COR-L47 (cell line): ENCODE results near the gene PSMB3.
"Not testable (repeated sequence)": the region's sequence is repeated elsewhere in the genome, so short reads cannot be mapped to it uniquely, and the experiment has no call there.

Experiments used
- DNase-seq: peaks from one replicate; lab custom pipeline; 2025; lab: John Stamatoyannopoulos, UW

Gene PSMB3

DNA sequence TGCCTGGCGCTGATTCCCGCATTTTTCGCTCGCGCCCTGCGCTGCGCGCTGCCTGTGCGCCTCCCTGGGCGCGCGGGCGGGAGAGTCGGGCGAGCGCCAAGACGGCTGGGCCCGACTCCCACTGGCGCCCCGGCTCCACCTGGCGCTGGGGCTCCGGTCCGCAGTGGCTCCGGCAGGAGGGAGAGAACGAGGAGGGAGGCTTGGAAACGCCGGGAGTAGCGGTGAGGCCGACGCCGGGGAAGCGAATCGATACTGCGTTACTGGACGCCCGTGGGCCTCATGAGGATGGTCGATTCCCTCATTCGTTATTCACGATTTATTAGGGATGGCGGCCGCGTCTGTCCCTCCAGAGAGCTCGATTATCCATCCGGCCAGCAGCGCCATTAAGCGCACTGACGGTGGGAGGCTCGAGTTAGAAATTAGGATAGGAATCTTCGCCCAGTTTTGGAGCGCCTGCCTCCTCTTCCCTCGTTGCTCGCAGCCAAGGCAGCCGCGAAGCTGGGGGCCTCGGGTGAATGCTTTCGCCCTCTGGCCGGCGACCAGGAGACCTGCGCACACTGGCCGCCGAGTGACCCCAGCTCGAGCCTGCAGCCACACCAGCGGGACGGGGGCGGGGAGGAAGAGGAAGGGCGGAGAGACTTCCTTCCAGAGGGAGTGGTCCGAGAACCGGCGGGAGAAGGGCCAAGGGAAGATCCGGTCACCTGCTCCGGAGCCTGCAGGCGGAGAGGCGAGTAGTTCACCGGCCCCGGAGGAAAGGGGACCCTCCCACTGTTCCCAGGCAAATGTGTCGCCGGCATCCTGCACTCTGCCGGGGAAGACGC is 3.1 kb upstream of the PSMB3 start:
- DNase-seq, result peak; percentile 67

DNA sequence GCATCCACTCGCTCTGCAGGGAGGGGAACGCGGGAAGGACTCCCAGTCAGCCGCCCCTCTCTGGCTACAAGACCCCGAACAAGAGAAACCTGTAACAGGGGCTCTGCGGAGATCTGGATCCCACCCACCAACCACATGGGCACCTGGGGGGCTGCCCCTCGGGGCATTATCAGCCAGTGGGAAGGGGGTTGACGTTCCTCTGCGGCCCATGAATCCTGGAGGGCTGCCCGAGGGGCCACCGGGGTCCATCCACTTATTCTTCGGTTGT is 2.6 kb upstream of the PSMB3 start:
- DNase-seq, result no peak

DNA sequence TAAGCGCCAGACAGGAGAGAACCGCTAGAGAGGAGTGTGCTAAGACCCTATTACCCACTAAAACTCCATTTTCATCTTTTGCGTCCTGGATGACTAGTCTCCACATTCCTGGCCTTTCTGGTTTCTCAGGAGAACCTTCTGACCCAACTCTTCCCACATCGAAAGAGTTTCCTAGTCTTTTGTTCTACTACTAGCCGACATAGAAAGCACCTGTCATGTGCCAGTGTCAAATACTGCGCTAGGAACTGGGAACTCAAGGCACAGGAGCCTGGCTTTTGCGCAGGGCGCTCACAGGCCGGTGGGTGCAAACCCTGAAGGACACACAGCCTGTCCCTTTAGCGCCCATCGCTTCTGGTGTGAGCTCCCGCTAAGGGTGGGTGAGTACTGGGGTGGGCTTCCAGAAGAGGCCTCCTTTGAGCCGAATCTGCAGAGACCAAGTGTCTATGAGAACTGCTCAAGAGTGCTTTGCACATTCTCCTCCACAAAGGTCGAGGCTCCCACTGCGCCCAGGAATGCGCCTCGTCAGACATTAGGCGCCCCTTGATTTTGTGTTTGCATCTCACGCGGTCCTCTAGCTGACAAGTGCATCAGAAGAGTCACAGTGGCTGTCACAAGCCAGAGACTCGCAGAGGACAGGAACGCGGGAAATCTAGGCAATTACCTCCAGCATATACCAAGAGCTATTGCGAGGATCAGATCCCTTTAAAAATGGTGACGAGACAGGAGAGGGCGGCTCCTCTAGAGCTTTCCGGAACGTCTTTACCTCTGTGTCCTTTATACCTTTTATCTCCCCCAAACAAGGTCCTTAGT is 2.0 kb upstream of the PSMB3 start:
- peak; percentile 51 for DNase-seq

DNA sequence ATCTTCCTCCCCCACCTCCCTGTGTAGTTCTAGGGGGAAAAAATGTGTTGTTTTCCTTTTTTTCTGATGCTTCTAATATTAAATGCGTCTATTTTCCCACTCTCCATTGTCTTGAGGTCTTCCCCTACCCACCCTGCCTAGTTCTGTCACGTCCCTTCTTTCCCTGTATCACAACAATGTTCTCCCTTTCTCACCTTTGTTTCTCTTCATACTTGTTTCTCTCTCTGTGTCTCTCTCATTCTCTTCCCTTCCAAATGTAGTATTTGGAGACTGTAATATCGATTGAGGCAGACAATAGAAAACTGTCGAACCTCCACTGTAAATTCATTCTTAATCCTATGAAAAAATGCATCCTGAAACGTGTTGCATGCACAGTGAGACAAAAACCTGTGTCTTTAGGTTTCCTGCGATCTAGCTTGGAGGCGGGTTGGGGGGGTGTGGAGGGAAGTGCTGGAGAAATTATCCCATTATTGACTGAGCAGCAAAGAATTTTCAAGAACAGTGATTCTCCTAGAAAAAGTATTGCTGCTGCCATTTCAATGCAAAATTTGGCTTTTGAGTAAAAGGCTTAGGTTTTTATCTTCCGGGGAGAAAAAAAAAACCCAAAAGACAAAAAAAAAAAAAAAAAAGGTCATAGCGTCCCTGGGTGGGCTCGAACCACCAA is 1.3 kb upstream of the PSMB3 start:
- peak; percentile 39 for DNase-seq

DNA sequence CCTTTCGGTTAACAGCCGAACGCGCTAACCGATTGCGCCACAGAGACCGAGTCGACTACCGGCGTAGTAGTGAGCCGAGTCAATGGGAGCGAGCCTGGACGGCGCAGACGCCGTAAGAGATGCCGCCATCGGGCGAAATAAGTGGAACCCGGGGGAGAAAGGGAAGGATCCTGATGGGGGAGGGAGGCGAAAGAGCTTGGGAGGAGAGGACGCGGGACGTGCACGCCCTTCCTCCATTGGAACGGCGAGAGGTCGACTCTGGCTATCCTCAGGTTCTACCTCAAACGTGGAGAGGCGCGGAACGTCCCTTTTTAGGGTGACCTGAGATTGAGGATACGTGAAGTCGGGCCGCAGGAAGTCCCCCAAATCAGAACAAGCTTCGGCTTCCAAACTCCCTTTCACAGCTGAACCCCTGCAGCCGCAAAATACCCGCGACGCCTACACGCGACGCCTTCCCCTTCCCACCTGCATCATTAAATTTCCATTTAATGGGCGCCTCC is 683 bp upstream of the PSMB3 start:
- peak; percentile 83 for DNase-seq

DNA sequence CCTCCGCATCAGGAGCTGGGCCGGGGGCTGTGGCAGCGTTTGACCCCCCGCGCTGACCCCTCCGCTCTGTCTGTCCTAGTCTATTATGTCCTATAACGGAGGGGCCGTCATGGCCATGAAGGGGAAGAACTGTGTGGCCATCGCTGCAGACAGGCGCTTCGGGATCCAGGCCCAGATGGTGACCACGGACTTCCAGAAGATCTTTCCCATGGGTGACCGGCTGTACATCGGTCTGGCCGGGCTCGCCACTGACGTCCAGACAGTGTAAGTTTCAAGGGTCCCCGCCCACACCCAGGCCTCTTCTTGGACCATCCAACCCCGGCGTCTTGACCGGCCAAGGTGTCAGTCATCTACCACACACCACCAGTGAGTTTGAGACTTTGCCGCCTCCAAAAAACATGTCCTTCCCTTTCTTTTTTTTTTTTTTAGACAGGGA is 548 bp downstream of the PSMB3 start:
- no peak for DNase-seq

DNA sequence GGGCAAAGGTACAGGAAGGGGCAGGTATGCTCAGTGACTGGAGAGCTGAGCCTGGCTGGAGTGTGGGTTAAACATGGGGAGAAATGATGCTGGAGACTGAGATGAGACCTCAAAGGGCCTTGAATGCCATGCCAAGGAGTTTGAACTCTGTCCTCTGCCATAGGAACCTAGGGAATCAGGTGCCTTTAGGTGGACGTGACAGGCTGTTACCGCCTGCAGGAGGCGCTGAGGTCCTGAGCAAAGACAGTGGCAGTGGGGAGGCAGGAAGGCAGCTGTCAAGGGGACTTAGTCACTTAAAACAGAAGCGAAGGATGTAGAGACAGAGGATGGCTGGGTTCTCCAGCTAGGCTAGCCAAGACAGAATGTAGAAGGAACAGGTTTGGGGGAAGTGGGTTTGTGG is 9.1 kb downstream of the PSMB3 start:
- DNase-seq, result no peak

DNA sequence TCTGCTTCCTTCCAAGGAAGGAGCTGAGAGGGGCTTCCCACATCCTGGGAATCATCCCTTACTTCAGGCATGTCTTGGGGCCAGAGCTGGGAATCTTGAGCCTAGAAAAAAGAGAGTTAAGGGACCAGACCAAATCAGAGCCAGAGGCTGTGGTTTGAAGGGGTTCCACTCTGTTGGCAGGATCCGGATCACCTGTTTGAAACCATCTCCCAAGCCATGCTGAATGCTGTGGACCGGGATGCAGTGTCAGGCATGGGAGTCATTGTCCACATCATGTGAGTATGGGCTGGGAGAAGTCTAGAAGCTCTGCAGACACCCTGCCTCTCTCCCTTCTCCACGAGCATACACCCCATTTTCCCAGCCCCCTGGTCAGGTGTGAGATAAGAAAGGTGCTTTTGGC is 9.7 kb downstream of the PSMB3 start:
- DNase-seq, result no peak

DNA sequence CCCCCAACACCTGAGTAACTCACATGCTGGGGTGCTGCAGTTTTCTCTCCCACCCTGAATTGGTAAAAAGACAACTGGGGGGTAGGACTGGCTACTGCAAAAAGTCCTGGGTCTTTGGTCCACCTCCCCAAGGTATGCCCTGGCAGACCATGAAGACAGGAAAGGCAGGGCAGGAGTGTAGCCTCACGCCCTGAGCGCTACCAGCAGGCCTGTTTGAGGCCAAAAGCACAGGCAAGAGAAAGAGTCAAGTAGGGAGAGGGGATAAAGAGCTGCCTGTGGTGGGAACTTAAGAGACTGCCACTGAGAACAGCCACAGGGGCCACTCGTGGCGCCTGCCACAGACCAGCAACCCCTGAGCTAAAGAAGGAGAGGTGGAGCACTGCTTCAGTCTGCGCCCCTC is 13.8 kb downstream of the PSMB3 start:
- no peak for DNase-seq

DNA sequence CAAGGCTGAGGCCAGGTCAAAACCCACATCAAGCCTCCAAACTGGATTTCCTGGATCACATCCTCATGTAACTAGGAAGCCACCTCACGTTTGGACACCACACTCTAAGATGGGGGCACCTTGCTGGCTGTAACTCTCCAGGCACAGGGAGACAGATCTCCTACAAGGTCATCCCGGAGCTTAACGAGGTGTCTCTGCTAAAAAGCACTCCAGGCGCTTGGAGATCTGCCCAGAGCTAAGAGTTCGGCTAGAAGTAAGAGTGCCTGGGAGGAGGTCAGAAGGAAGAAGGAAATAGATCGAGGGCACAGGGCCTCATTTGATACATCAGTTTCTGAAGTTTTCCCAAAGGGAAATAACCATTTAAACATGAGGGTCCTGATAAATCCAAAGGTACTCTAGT is 15.9 kb downstream of the PSMB3 start:
- no peak for DNase-seq

DNA sequence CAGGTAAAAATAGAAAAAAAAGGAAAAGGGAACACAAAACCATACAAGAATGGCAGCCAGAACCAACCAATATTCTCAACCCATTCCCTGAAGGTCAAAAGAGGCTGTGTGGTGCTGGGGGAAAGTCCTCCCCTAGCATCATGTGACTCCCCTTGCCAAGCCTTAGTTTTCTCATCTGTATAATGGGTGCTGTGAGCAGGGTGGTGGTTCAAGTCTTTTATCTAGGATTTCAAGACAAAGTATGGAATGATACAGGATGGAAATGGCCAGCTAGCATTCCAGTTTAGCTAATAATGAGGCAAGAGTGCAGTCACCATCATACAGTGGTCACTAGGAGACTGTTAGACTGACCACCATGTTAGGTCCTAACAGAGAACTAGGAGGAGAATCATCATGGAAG is 20.7 kb downstream of the PSMB3 start:
- no peak for DNase-seq

DNA sequence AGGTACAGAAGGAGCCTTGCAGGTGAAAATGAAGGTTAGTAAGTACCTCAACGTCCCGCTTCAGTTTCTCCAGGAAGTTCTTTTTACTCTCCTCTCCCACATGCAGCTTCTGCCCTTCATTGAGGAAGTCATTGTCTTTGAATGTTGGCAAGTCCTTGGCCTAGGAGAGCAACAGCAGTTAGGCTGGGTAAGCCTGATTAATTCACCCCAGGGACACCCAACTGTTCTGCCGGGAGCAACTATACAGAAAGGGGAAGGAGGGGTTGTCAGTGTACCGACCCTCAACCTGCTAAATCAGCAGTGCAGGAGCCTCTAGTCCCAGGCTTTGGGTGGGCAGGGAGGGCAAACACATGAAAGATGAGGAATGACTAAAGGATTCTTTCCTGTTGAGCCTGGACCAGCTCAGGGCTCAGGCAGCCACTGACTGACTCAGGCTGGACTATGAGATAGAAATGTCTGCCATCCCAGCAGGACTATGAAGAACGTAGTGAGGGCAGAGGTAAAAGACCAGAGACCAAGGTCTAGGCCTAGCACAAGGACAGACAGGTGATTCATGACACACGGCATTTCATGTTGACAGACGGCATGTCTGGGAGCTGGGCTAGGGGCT is 25.2 kb downstream of the PSMB3 start:
- no peak for DNase-seq

DNA sequence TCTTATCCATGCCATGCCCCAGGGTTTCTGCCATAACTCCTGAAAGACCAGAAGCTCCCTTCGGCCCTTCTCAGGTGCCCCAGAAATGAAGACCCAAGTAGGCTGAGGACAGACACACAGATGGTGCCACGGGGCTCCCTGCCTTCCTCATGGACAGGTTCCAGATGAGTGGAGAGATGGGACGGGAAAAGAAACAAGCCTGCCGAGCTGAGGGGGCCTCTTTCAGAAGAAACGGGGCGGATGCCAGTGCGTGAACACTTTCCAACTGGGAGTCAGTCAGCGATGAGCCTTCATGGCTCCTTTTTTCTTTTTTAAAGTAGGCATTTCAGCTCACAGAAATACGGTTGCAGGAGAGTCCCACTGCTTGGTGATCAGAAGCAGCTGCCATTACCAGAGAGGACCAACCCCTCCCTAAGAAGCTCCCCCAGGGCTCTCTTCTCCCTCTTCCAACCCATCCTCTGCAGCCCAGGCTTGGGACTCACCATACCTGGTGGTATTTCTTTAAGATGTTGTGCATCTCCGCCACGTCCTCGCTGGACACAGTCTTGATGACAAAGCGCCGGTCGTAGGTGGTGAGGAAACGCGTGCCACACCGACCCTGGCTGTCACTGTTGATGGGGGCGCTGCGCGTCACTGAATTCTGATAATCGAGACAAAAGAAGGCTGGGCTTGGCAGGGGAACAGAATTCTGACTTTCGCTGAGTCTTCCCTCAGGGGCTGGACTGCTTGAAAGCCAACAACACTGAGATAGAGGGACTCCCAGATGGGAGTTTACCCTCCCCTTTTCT is 27.6 kb downstream of the PSMB3 start:
- DNase-seq, result no peak

DNA sequence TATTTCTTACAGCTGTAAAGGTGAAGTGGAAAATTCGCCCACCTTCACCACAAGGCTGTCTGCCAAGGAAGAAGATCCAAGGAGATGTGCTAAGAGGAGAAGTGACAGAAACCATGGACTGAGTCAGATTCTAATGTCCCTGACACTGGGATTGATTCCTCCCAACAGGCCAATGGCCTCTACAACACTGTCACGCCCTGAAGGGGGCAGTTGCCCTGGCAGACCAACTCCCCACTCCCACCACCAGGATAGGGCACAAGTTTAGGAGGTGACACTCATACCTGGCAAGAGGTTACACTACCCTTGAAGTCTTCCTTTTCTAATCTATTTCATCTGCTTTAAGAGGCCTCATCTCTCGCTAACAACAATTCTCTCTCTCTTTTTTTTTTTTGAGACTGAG is 30.7 kb downstream of the PSMB3 start:
- DNase-seq, result no peak

DNA sequence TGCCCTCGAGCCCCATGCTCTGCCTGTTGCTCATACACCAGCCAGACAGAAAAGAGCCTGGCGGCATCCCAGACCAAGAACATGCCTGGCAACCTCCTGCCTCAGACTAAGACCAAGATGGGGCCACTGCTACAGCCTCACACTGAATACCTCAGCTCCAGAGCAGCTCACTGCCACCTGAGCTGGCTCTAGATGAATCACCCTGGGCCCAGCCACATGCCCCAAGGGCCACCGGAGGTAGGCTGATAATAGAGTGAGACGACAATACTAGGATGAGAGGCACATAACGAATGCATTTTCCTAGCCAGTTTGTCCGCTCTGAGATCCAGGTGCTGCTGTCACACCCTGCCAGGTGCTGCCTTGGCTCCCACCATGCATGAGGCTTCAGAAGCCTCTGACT is 33.8 kb downstream of the PSMB3 start:
- DNase-seq, result no peak

DNA sequence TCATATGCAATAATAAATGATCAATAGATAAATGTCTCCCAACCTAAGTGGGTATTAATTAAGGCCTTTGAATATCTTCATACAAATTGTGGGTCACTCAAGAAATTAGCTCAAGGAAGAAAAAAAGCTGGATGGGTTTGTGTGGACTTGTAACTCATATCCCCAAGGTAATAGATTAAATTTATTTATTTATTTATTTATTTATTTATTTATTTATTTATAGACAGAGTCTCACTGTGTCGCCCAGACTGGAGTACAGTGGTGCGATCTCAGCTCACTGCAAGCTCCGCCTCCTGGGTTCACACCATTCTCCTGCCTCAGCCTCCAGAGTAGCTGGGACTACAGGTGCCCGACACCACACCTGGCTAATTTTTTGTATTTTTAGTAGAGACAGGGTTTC is 35.5 kb downstream of the PSMB3 start:
- not testable (repeated sequence) for DNase-seq

DNA sequence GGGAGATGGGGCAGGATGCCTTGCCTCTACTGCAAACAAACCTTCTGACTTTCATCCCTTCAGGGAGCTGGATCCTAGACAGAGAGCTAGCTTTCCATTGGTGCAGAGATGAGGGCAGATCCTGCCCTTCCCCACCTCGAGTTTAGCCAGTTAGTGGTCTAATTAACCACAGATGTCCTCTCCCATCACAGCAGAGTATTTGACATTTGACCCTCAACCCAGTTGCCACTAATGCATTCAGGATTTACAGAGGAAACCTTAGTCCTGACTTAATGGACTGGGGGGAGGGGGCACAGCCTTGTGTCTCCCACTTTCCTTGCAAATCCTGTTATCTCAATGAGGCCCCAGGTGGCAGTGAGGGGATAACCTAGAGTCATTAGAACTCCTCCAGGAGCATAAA is 36.6 kb downstream of the PSMB3 start:
- DNase-seq, result no peak

DNA sequence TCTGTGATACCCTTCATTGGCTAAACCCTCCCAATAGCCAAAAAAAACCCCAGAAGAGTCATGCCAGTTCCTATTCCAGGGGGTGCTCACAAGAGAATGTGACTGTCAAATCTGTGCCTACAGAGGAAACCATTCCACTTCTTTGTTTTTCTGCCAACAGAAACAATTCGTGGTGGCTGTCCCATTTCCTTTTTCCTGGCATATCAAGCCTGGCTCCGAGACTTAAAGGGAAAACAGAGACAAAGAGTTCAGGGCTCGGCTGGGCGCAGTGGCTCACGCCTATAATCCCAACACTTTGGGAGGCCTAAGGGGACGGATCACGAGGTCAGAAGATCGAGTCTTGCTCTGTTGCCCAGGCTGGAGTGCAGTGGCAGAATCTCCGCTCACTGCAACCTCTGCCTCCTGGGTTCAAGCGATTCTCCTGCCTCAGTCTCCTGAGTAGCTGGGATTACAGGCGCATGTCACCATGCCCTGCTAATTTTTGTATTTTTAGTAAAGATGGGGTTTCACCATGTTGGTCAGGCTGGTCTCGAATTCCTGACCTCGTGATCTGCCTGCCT is 37.7 kb downstream of the PSMB3 start:
- not testable (repeated sequence) for DNase-seq

DNA sequence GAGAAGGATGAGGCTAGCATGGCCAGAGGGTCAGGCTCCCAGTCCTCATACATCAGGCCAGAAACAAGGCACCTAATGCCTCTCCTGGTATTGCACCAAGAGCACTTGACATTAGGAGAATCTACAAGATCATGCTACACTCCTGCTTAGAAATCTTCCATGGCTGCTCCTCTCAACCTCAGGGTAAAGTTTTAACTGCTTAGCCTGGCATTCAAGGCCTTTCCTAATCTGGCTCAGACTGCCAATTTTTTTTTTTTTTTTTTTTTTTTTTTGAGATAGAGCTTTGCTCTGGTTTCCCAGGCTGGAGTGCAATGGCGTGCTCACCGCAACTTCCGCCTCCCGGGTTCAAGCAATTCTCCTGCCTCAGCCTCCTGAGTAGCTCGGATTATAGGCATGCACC is 38.6 kb downstream of the PSMB3 start:
- no peak for DNase-seq

DNA sequence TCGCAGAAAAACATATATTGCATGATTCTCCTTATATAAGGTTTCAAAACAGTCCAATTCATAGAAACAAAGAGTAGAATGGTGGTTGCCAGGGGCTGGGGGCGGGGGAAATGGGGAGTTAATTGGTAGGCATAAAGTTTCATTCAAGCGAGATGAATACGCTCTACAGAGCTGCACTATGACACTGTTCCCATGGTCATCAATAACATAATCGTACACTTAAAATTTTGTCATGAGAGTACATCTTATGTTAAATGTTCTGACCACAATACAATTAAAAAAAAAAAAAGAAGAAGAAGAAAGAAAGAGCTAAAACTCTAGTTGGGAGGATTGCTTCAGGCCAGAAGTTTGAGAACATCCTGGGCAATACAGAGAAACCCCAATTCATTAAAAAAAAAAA is 41.7 kb downstream of the PSMB3 start:
- no peak for DNase-seq

DNA sequence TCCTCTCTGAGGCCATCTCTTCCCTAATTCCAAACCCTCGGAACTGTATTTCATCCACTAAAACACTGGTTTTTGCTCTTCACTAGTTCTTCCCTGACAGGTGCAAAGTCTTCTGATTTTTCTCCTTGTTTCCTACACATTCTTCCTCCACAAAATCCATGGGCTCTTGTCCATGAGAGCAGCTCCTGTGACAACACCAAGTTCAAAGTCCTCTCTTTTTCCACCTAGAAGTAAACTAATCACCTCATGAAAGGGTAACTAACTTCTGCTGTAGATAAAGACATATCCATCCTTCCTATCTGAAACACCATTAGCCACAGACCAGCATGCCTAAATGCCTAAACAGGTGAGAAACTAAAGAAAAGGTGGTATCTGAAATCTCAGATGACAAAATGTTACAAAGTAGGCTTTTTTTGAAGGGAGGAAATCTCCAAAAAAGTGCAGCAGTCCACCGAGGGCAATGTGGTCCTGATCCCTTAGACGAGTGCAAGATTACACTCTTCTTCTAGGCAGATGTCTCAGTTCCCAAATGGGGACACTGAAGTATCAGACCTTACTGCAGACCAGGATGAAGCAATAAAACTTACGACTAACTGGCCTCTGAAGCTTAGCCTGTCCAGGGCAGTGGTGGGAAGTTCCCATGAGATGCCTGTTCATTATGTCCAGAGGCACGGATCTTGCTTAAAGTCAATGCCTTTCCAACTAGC is 44.1 kb downstream of the PSMB3 start:
- no peak for DNase-seq
